Breast epithelium (tissue), 4 donors: ENCODE measurements around the gene NKD2. TPM values are rescaled to one million over a fixed set of nuclear protein-coding genes. Genes with fewer than 3 reads are reported as not detected.

Source experiments
- DNase-seq, 2 donors: peaks; one replicate each; pipeline ENCODE4 v3.0.0-alpha.2; 2019; ENCODE audit warnings: low spot score in 2 of 2
- H3K27ac ChIP-seq, 2 donors: fragments of 200-600 bp; sonication (generic) in 1 of 2; one replicate each; pipeline ENCODE4 v1.5.1; 2016 to 2019; ENCODE audit warnings: mild to moderate bottlenecking in 1 of 2
- H3K27me3 ChIP-seq, 2 donors: fragments of 200-600 bp; sonication (generic) in 1 of 2; one replicate each; pipeline versions ENCODE4 v1.5.1 to v1.6.0; 2017 to 2019; ENCODE audit warnings: control low read depth in 1 of 2, mild to moderate bottlenecking in 1 of 2
- H3K36me3 ChIP-seq: fragments of 200-600 bp; one replicate; pipeline ENCODE4 v1.5.1; 2019
- H3K4me1 ChIP-seq, 2 donors: fragments of 200-600 bp; sonication (generic); one replicate each; pipeline ENCODE4 v1.5.1; 2016 to 2019; ENCODE audit warnings: control low read depth in 1 of 2
- H3K4me3 ChIP-seq, 3 donors: fragments of 200-600 bp; sonication (generic); 1 replicate in 2 of 3; 2 replicates in 1 of 3; pipeline ENCODE4 v1.5.1; 2016 to 2019; ENCODE audit warnings: mild to moderate bottlenecking in 3 of 3, moderate library complexity in 2 of 3
- H3K9me3 ChIP-seq, 2 donors: fragments of 200-600 bp; sonication (generic) in 1 of 2; one replicate each; pipeline ENCODE4 v1.5.1; 2016 to 2019; ENCODE audit warnings: control low read depth in 1 of 2
- CTCF ChIP-seq, 3 donors: fragments of 450-650 bp; IDR thresholded peaks; one replicate each; pipeline ENCODE4 v1.5.1; 2016 to 2017; ENCODE audit warnings: antibody characterized with exemption in 3 of 3, mild to moderate bottlenecking in 3 of 3, moderate library complexity in 3 of 3
- POLR2A ChIP-seq: fragments of 450-650 bp; IDR thresholded peaks from one replicate; pipeline ENCODE4 v1.6.1; 2016; ENCODE audit warnings: antibody characterized with exemption, mild to moderate bottlenecking, moderate library complexity
- POLR2AphosphoS5 ChIP-seq, 3 donors: sonication (generic); formaldehyde crosslinking; IDR thresholded peaks; one replicate each; pipeline ENCODE4 v1.6.1; 2017; ENCODE audit warnings: antibody characterized with exemption in 3 of 3
- intact Hi-C: fragments of 100-400 bp; cut with DNase I; formaldehyde crosslinking; loops from one replicate; pipeline ENCODE4 v1.15.1; 2023; ENCODE audit warnings: low total_unique reads
- total RNA-seq, 3 donors: library from RNA; depleted of rRNA; stranded (reverse); fragments of >200 nt; gene quantifications; one replicate each; pipeline ENCODE4 v1.1.0, GENCODE V29; 2016

The NKD2 gene
- total RNA-seq, 3 donors from 2014 or later = 5.9 to 16.7 TPM; not detected in 1

GRCh38 chr5:964821-965220 is 43.8 kb upstream of the NKD2 start:
- H3K27me3 ChIP-seq = peaks cover 0 to 10% of the 10 kb centered on the region in 2 donors
- H3K9me3 ChIP-seq = no peaks in the 10 kb centered on the region
- DNase-seq = no peak
- H3K4me1 ChIP-seq = no peaks in the 10 kb centered on the region
- H3K27ac ChIP-seq = peak overlapping the region in 1 of 2 donors; percentile 74
- TF ChIP-seq POLR2AphosphoS5 (IDR thresholded peaks at IDR 0.05) (no peak), CTCF (IDR thresholded peaks at IDR 0.05) (no peak), POLR2A (no peak)
- no peaks in the 10 kb centered on the region for H3K36me3 ChIP-seq
- intact Hi-C loops = loop anchor here (1.0 kb wide), 1 partner anchor 45 kb away; no protein-coding TSS in a partner anchor
- H3K4me3 ChIP-seq = peak overlapping the region in 2 of 3 donors; percentile 13 to 40

GRCh38 chr5:965604-966344 is 42.8 kb upstream of the NKD2 start:
- TF ChIP-seq CTCF (IDR thresholded peaks at IDR 0.05) (no peak), POLR2A (no peak), POLR2AphosphoS5 (IDR thresholded peaks at IDR 0.05) (no peak)
- peaks cover 0 to 10% of the 10 kb centered on the region in 2 donors for H3K27me3 ChIP-seq
- H3K36me3 ChIP-seq = no peaks in the 10 kb centered on the region
- peak in 1 of 2 donors; percentile 13 for DNase-seq
- intact Hi-C loops = loop anchor here (1.0 kb wide), 1 partner anchor 45 kb away; no protein-coding TSS in a partner anchor
- H3K27ac ChIP-seq = no peak overlapping the region
- no peaks in the 10 kb centered on the region for H3K4me1 ChIP-seq
- H3K9me3 ChIP-seq = no peaks in the 10 kb centered on the region
- no peak overlapping the region for H3K4me3 ChIP-seq

- intact Hi-C loops = no loop called here
- no peak overlapping the region for H3K27ac ChIP-seq
- peak in 1 of 2 donors; percentile 14 for DNase-seq
- H3K36me3 ChIP-seq = no peaks in the 10 kb centered on the region
- H3K9me3 ChIP-seq = peaks cover 0 to under 1% of the 10 kb centered on the region in 2 donors
- no peak for TF ChIP-seq POLR2AphosphoS5 (IDR thresholded peaks at IDR 0.05)
- TF ChIP-seq CTCF (IDR thresholded peaks at IDR 0.05) = no peak
- TF ChIP-seq POLR2A = no peak
- no peak overlapping the region for H3K4me3 ChIP-seq
- no peaks in the 10 kb centered on the region for H3K4me1 ChIP-seq
- peaks cover 0 to 6% of the 10 kb centered on the region in 2 donors for H3K27me3 ChIP-seq
These were observed 42.3 kb upstream of the NKD2 start for GRCh38 chr5:966345-966710.

- H3K9me3 ChIP-seq = peaks cover 0 to 4% of the 10 kb centered on the region in 2 donors
- no peaks in the 10 kb centered on the region for H3K4me1 ChIP-seq
- intact Hi-C loops = no loop called here
- TF ChIP-seq POLR2A (no peak), POLR2AphosphoS5 (IDR thresholded peaks at IDR 0.05) (no peak), CTCF (IDR thresholded peaks at IDR 0.05) (no peak)
- no peaks in the 10 kb centered on the region for H3K36me3 ChIP-seq
- DNase-seq = no peak
- H3K27me3 ChIP-seq = peaks cover 0 to 3% of the 10 kb centered on the region in 2 donors
- H3K27ac ChIP-seq = no peak overlapping the region
- no peak overlapping the region for H3K4me3 ChIP-seq
These were observed 41.7 kb upstream of the NKD2 start for GRCh38 chr5:966941-967340.

GRCh38 chr5:968881-969280 is 39.7 kb upstream of the NKD2 start:
- H3K4me1 ChIP-seq = no peaks in the 10 kb centered on the region
- no peak for TF ChIP-seq POLR2AphosphoS5 (IDR thresholded peaks at IDR 0.05)
- no peak for TF ChIP-seq CTCF (IDR thresholded peaks at IDR 0.05)
- no peak for TF ChIP-seq POLR2A
- H3K27ac ChIP-seq = peak overlapping the region in 1 of 2 donors; percentile 40
- intact Hi-C loops = no loop called here
- H3K4me3 ChIP-seq = no peak overlapping the region
- no peak for DNase-seq
- H3K27me3 ChIP-seq = no peaks in the 10 kb centered on the region
- no peaks in the 10 kb centered on the region for H3K36me3 ChIP-seq
- H3K9me3 ChIP-seq = peaks cover 0 to 4% of the 10 kb centered on the region in 2 donors
